ENCODE data around the gene TBCC. TPM values are rescaled to one million over a fixed set of nuclear protein-coding genes. Genes with fewer than 3 reads are reported as not detected.

The TBCC gene, protein sequence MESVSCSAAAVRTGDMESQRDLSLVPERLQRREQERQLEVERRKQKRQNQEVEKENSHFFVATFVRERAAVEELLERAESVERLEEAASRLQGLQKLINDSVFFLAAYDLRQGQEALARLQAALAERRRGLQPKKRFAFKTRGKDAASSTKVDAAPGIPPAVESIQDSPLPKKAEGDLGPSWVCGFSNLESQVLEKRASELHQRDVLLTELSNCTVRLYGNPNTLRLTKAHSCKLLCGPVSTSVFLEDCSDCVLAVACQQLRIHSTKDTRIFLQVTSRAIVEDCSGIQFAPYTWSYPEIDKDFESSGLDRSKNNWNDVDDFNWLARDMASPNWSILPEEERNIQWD
- 10 to 100 TPM; 24.3 to 25.3 TPM for total RNA-seq

DNA sequence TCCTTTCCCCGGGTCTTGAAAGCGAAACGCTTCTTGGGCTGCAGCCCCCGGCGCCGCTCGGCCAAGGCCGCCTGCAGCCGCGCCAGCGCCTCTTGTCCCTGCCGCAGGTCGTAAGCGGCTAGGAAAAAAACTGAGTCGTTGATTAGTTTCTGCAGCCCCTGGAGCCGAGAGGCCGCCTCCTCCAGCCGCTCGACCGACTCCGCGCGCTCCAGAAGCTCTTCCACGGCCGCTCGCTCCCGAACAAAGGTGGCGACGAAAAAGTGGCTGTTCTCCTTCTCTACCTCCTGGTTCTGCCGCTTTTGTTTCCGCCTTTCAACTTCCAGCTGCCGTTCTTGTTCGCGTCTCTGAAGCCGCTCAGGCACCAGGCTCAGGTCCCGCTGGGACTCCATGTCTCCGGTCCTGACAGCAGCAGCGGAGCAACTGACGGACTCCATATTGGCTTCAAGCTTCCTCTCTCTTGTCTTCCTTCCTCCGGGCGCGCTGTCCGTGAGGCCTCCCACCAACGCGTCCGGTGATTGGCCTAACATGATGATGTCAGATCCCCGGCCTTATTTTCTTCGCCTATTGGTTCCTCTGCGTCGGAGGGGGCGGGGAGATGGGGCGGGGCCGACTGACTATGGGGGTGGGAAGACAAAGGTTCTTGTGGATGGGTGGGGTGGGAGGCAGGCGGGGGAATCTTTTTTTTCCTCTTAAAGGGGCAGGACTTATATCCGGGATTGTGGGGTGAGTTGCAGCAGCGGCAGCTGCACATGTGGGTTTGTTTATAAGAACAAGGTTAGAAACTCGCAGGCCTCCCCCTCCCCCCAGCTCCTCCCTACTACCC is at the start of gene TBCC:
Gene TBCC, minus strand, starts transcription at position 464 of the 823 bp plus-strand sequence. Its CDS starts 30 bp downstream, at position 434.
- Mint-ChIP-seq H3K27ac (peak within 1 kb of the TSS; percentile 99), H3K27me3 (ENCODE audit: low read depth) (no peaks in the 10 kb centered on the region), H3K36me3 (ENCODE audit: insufficient read depth in 2 of 2) (peaks cover 3 to 11% of the 10 kb centered on the region in 2 donors), H3K4me1 (ENCODE audit: low read depth) (peaks cover 38% of the 10 kb centered on the region), H3K4me3 (peak within 1 kb of the TSS; percentile 91 to 97), H3K9me3 (peaks cover 0 to 1% of the 10 kb centered on the region in 2 donors)
- ATAC-seq (replicated peaks in 1 of 2) (peak; percentile 76 to 79), DNase-seq (peak; percentile 89 to 95)

DNA sequence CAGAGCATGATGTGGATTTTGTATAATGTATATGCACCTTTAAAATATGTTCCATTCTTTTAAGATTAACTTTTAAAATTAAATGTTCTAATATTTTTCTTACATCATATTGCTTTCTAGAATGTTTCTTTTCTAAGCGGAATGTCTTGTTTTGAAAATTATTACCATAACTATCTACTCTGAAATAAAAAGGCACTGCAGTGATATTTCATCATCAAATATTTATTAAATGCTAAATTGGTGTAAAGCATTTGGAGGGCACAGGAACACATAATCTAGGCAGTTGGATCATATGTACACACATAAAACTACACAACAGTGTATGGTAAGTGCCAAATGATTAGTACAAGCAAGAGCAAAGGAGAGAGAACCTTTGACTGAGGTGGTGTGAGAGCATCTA is 49.7 kb upstream of the TBCC start:
- Mint-ChIP-seq H3K4me1 (ENCODE audit: low read depth) (peaks cover 18% of the 10 kb centered on the region), H3K27me3 (ENCODE audit: low read depth) (no peaks in the 10 kb centered on the region), H3K4me3 (no peak overlapping the region), H3K9me3 (no peaks in the 10 kb centered on the region), H3K36me3 (ENCODE audit: insufficient read depth in 2 of 2) (peaks cover 0 to 1% of the 10 kb centered on the region in 2 donors), H3K27ac (no peak overlapping the region)
- no peak for DNase-seq
- ATAC-seq (replicated peaks in 1 of 2) = no peak

DNA sequence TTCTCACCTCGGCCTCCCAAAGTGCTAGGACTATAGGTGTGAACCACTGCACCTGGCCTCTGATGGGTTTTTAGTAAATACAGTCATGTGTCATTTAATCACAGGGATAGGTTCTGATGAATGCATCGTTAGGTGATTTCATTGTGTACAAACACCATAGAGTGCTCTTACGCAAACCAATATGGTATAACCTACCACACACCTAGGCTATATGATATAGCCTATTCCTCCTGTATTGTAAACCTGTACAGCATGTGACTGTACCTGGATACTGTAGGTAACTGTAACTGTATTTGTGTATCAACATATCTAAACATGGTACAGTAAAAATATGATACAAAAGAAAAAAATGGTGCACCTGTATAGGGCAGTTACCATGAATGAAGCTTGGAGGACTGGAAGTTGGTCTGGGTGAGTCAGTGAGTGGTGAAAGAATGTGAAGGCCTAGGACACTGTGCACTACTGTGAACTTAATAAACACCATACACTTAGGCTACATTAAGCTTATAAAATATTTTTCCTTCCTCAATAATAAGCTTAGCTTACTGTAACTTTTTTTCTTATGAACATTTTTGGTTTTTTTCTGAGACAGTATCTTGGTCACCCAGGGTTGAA is 45.9 kb upstream of the TBCC start:
- H3K4me1 Mint-ChIP-seq (ENCODE audit: low read depth) = peaks cover 42% of the 10 kb centered on the region
- peaks cover 0 to 1% of the 10 kb centered on the region in 2 donors for H3K36me3 Mint-ChIP-seq (ENCODE audit: insufficient read depth in 2 of 2)
- H3K4me3 Mint-ChIP-seq = no peak overlapping the region
- ATAC-seq (replicated peaks in 1 of 2) (peak; percentile 26 to 33), DNase-seq (no peak)
- no peak overlapping the region for H3K27ac Mint-ChIP-seq
- H3K9me3 Mint-ChIP-seq = no peaks in the 10 kb centered on the region
- H3K27me3 Mint-ChIP-seq (ENCODE audit: low read depth) = no peaks in the 10 kb centered on the region

DNA sequence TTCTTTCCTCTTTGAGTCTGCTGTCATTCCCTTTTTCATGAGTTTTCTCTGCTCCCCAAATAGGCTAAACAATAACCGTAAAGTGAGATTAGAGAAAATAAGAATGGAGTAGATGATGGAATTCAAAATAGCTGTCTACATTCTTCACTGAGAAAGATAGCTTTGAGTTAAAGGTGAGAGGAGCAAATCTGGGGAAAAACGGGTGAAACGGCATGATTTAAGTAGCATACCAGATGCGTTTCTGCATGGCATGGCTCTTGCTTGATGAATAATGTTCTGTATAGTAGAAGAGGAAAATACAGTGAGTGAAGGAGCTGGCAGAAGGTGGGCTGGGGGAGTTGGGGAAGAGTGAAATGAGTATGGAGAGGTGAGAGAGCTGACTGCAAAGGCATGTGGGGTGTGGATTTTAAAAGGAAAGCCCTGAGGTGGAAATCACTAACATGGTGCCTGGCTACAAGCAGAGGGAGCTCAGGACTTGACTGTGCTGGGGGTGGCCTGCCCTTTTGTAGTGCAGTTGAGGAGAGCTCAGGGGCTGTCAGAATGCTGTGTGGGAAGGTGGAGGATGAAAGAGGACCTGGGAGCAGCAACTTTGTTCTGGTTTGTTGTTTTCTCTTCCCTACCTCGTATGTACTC is 44.8 kb upstream of the TBCC start:
- H3K36me3 Mint-ChIP-seq (ENCODE audit: insufficient read depth in 2 of 2) = peaks cover 0 to 1% of the 10 kb centered on the region in 2 donors
- peak overlapping the region; percentile 12 for H3K27ac Mint-ChIP-seq
- H3K4me3 Mint-ChIP-seq = peak overlapping the region in 1 of 2 donors; percentile 10
- H3K27me3 Mint-ChIP-seq (ENCODE audit: low read depth) = no peaks in the 10 kb centered on the region
- DNase-seq (no peak), ATAC-seq (replicated peaks in 1 of 2) (peak in 1 of 2 donors; percentile 27)
- no peaks in the 10 kb centered on the region for H3K9me3 Mint-ChIP-seq
- H3K4me1 Mint-ChIP-seq (ENCODE audit: low read depth) = peaks cover 34% of the 10 kb centered on the region

DNA sequence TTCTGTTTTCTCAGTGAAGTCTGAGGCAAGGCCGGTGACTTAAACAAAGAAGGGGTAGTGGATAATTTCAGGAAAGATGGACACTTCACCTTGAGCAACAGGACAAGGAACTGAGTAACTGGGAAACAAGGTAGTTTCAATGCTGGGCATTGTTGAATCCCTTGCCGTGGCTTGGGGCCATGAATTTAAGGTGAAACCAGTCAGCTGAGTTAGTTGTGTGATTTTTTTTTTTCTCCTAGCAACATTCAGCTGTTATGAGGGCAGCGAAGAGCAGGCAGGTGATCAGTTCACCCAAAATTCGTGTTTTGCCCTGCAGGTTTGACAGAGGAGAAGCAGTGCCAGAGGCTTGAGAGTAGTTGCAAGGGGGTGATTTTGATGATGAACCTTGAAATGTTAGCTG is 42.8 kb upstream of the TBCC start:
- Mint-ChIP-seq H3K9me3 (no peaks in the 10 kb centered on the region), H3K4me3 (peak overlapping the region; percentile 2 to 11)
- ATAC-seq (replicated peaks in 1 of 2) = no peak

DNA sequence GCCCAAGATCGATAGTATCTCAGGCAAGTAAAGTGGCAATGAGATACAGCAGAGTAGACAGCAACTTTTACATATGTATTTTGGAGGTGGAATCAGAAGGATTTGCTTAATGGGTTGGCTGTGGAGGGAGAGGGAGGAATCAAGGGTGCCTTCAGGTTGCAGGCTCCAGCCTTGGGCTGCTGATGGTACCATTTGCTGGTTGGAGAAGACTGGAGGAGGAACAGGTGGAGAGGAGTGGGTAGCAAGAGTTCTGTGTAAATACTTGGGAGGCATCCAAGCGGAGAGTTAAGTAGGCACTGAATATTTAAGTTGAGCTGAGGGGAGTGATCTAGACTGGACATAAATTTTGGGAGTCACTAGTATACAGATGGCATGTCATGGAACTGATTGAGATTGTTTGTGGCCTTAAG is 41.2 kb upstream of the TBCC start:
- no peaks in the 10 kb centered on the region for H3K27me3 Mint-ChIP-seq (ENCODE audit: low read depth)
- peaks cover 32% of the 10 kb centered on the region for H3K4me1 Mint-ChIP-seq (ENCODE audit: low read depth)
- H3K4me3 Mint-ChIP-seq = no peak overlapping the region
- no peaks in the 10 kb centered on the region for H3K9me3 Mint-ChIP-seq
- peaks cover 4 to 18% of the 10 kb centered on the region in 2 donors for H3K36me3 Mint-ChIP-seq (ENCODE audit: insufficient read depth in 2 of 2)
- no peak for ATAC-seq (replicated peaks in 1 of 2)
- no peak overlapping the region for H3K27ac Mint-ChIP-seq
- DNase-seq = no peak

More for the DNA sequence above, 42.8 kb upstream of the TBCC start:
- H3K36me3 Mint-ChIP-seq (ENCODE audit: insufficient read depth in 2 of 2) = peaks cover 0 to 17% of the 10 kb centered on the region in 2 donors
- H3K4me1 Mint-ChIP-seq (ENCODE audit: low read depth) = peaks cover 32% of the 10 kb centered on the region
- H3K27ac Mint-ChIP-seq = peak overlapping the region; percentile 6
- H3K27me3 Mint-ChIP-seq (ENCODE audit: low read depth) = no peaks in the 10 kb centered on the region
- no peak for DNase-seq

DNA sequence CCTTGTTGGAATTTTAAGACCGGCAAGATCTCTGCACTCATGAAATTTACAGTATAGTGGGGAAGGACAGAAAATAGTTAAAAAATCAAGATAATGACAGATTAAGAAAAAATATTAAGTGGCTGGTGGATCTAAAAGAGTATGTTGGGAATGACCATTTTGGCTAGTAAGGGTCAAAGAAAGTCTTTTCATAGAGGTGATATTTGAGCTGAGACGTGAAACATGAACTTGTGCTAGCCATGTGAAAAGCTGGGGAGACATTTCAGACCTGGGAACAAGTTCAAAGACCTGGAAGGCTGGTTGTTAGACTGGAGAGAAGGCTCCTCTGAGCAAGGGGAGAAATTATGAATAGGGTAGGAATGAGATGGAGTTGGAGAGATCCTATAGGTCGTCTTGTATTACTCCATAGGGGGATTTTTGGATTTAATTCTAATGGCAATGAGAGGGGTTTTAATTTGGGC is 40.7 kb upstream of the TBCC start:
- H3K9me3 Mint-ChIP-seq = no peaks in the 10 kb centered on the region
- H3K36me3 Mint-ChIP-seq (ENCODE audit: insufficient read depth in 2 of 2) = peaks cover 4 to 18% of the 10 kb centered on the region in 2 donors
- ATAC-seq (replicated peaks in 1 of 2) (no peak), DNase-seq (no peak)
- H3K4me3 Mint-ChIP-seq = no peak overlapping the region
- H3K27me3 Mint-ChIP-seq (ENCODE audit: low read depth) = no peaks in the 10 kb centered on the region
- no peak overlapping the region for H3K27ac Mint-ChIP-seq
- peaks cover 32% of the 10 kb centered on the region for H3K4me1 Mint-ChIP-seq (ENCODE audit: low read depth)

DNA sequence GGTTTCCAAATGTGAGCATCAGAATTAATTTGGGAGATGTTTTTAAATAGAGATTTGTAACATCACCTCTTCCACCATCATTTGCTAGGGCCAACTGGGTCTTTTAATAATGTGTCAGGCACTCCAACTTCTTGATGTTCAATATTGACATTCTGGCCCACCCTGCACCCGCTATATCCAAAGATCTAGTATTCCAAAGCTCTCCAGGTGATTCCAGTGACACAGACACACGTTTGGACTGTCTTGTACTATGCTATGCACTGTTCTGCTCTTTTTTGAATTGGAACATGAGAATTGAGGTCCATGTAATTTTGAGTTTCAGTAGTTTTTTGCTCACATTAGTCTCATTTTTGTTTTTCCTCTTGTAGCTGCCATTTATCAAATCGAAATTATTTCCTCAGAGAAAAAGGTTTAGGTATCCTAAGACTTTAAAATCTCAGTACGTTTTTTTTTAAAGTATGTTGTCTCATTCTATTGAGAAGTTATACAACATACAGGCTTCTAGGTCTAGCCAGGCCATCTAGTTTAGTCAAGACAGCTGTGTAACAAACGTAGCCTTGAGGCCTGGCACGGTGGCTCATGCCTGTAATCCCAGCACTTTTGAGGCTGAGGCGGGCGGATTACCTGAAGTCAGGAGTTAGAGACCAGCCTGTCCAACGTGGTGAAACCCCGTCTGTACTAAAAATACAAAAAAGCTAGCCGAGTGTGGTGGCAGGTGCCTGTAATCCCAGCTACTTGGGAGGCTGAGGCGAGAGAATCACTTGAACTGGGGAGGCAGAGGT is 39.0 kb upstream of the TBCC start:
- H3K36me3 Mint-ChIP-seq (ENCODE audit: insufficient read depth in 2 of 2) = peaks cover 4 to 18% of the 10 kb centered on the region in 2 donors
- H3K27ac Mint-ChIP-seq = no peak overlapping the region
- ATAC-seq (replicated peaks in 1 of 2) (no peak), DNase-seq (no peak)
- H3K4me1 Mint-ChIP-seq (ENCODE audit: low read depth) = peaks cover 31% of the 10 kb centered on the region
- H3K4me3 Mint-ChIP-seq = no peak overlapping the region
- H3K27me3 Mint-ChIP-seq (ENCODE audit: low read depth) = no peaks in the 10 kb centered on the region
- no peaks in the 10 kb centered on the region for H3K9me3 Mint-ChIP-seq

DNA sequence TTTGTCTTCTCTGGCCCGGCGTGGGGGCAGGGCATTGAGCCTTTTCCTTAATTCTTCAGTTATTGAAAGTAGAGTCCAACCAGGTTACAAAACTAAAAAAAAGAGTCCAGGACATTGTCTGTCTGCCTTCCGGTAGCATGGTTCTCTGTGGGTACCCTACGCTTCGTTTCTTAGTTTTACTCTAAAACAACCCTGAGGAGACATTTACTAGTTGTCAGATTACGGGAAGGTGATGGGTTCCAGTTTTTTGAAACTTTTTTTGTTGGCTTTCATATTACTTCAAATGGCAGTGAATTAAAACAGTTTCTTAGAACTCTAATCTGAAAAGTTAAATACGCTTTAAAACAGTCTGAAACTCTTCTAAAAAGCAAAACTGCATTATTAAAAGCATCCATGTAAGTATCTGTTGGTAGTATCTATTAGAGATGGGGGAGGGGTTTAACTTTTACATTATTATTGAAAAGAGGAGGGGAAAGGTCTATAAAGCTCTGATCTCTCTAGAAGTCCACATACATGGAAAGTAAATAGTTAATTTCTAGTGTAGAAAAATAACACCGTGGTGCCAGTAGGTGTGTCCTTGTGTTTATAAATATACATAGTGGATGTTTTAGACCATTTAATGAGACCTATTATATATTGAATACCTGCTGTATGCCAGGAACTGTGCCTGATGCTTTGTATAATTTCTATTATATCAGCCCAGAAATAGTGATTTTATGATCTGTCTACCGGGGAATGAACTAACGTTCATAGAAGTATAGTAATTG is 38.2 kb upstream of the TBCC start:
- Mint-ChIP-seq H3K27me3 (ENCODE audit: low read depth) (no peaks in the 10 kb centered on the region), H3K27ac (no peak overlapping the region), H3K36me3 (ENCODE audit: insufficient read depth in 2 of 2) (peaks cover 4 to 18% of the 10 kb centered on the region in 2 donors), H3K4me3 (no peak overlapping the region), H3K4me1 (ENCODE audit: low read depth) (peaks cover 32% of the 10 kb centered on the region), H3K9me3 (no peaks in the 10 kb centered on the region)
- DNase-seq (no peak), ATAC-seq (replicated peaks in 1 of 2) (no peak)

DNA sequence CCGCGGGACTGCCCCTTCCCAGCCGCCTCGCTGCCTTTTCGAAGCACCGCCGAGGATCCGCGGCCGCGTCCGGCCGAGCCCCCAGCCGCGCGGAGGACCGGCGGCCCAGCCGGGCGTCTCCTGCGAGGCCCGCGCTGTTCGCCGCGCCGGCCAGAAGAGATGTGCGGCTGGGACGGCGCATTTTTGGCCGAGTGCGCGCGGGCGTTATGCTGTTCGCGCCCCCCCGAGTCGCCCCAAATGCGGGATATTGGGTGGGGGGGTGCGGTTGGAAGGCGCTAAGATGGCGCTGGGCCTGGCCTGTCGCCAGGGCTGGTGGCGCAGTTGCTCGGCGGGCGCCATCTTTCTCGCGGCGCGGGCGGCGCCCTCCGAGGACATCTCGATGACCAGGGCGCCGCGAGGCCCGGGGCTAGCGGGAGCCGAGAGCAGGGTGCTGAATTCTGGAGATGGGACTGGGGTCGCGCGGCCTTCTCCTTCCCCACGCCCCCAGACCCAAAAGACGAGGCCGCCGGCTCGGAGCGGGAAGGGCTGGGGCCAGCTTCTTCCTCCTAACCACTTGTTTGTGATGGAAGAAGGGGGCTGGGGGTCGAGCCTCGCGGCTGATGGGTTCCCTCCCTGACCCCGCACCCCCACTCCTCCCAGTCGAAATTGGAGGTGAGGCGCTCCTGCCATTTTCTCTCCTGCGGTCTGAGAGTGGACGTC is 37.4 kb upstream of the TBCC start:
- Mint-ChIP-seq H3K27me3 (ENCODE audit: low read depth) (no peaks in the 10 kb centered on the region), H3K9me3 (no peaks in the 10 kb centered on the region), H3K27ac (no peak overlapping the region), H3K36me3 (ENCODE audit: insufficient read depth in 2 of 2) (peaks cover 4 to 18% of the 10 kb centered on the region in 2 donors), H3K4me1 (ENCODE audit: low read depth) (peaks cover 25% of the 10 kb centered on the region), H3K4me3 (no peak overlapping the region)
- DNase-seq (peak; percentile 75 to 83), ATAC-seq (replicated peaks in 1 of 2) (peak; percentile 66)

DNA sequence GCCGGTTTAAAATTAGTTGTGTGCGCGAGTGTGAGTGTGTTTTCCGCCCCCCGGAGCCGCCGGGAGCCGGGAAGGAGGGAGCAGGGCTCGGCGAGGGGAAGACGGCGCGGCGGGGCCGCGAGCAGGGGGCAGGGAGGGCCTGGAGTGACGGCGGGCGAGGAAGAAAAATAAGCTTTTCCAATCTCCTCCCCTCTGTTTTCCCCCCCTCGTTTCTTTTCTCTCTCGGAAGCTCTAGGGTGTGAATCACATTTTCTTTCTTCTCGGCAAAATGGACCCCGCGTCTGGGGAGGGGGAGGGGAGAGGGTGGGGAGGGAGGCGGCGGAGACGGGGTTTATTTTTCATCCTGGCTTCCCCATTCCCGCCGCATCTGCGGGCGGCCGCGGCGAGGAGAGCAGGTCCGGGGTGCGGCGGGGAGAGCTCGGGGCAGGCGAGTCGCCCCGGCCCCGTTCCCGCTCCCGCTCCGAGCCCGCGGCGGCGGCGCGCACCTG is 36.8 kb upstream of the TBCC start:
- peak; percentile 52 to 68 for ATAC-seq (replicated peaks in 1 of 2)
- Mint-ChIP-seq H3K27ac (peak overlapping the region; percentile 95), H3K4me1 (ENCODE audit: low read depth) (peaks cover 27% of the 10 kb centered on the region), H3K36me3 (ENCODE audit: insufficient read depth in 2 of 2) (peaks cover 4 to 18% of the 10 kb centered on the region in 2 donors), H3K9me3 (no peaks in the 10 kb centered on the region), H3K4me3 (peak overlapping the region; percentile 88 to 97), H3K27me3 (ENCODE audit: low read depth) (no peaks in the 10 kb centered on the region)
- DNase-seq = peak; percentile 66 to 68

Measured in activated T-cell treated with anti-CD3 and anti-CD28 coated beads, Interleukin-2, amount 50 U/mL, for 72 hours (primary cell).